ENCODE measurements around the gene AP1B1.
"Not testable (repeated sequence)": the region's sequence is repeated elsewhere in the genome, so short reads cannot be mapped to it uniquely, and the experiment has no call there.

AP1B1 gene

GRCh38 chr22:29351891-29352290 lies 36.5 kb downstream of the AP1B1 start:
- no peak for DNase-seq (ENCODE audit: extremely low read depth in 1 of 2, low read depth in 1 of 2)

- DNase-seq (ENCODE audit: extremely low read depth in 1 of 2, low read depth in 1 of 2), result no peak
These were observed 37.3 kb downstream of the AP1B1 start for GRCh38 chr22:29351042-29351441.

GRCh38 chr22:29348956-29349355 lies 39.4 kb downstream of the AP1B1 start:
- no peak for DNase-seq (ENCODE audit: extremely low read depth in 1 of 2, low read depth in 1 of 2)

GRCh38 chr22:29348041-29348440 lies 40.3 kb downstream of the AP1B1 start:
- no peak for DNase-seq (ENCODE audit: extremely low read depth in 1 of 2, low read depth in 1 of 2)

GRCh38 chr22:29346659-29347058 lies 41.7 kb downstream of the AP1B1 start:
- no peak for DNase-seq (ENCODE audit: extremely low read depth in 1 of 2, low read depth in 1 of 2)

GRCh38 chr22:29345932-29346331 lies 42.4 kb downstream of the AP1B1 start:
- no peak for DNase-seq (ENCODE audit: extremely low read depth in 1 of 2, low read depth in 1 of 2)

GRCh38 chr22:29344889-29345288 lies 43.5 kb downstream of the AP1B1 start:
- not testable (repeated sequence) for DNase-seq (ENCODE audit: extremely low read depth in 1 of 2, low read depth in 1 of 2)

- no peak for DNase-seq (ENCODE audit: extremely low read depth in 1 of 2, low read depth in 1 of 2)
These were observed 44.2 kb downstream of the AP1B1 start for GRCh38 chr22:29344137-29344536.

- DNase-seq (ENCODE audit: extremely low read depth in 1 of 2, low read depth in 1 of 2), result no peak
These were observed 45.0 kb downstream of the AP1B1 start for GRCh38 chr22:29343313-29343805.

GRCh38 chr22:29342577-29343312 lies 45.6 kb downstream of the AP1B1 start:
- no peak for DNase-seq (ENCODE audit: extremely low read depth in 1 of 2, low read depth in 1 of 2)

GRCh38 chr22:29342177-29342576 lies 46.2 kb downstream of the AP1B1 start:
- no peak for DNase-seq (ENCODE audit: extremely low read depth in 1 of 2, low read depth in 1 of 2)

- DNase-seq (ENCODE audit: extremely low read depth in 1 of 2, low read depth in 1 of 2), result no peak
These were observed 46.6 kb downstream of the AP1B1 start for GRCh38 chr22:29341849-29342127.

GRCh38 chr22:29341056-29341848 lies 47.1 kb downstream of the AP1B1 start:
- DNase-seq (ENCODE audit: extremely low read depth in 1 of 2, low read depth in 1 of 2), result no peak

GRCh38 chr22:29340566-29340965 lies 47.8 kb downstream of the AP1B1 start:
- no peak for DNase-seq (ENCODE audit: extremely low read depth in 1 of 2, low read depth in 1 of 2)

GRCh38 chr22:29339381-29340235 lies 48.8 kb downstream of the AP1B1 start:
- no peak for DNase-seq (ENCODE audit: extremely low read depth in 1 of 2, low read depth in 1 of 2)

- no peak for DNase-seq (ENCODE audit: extremely low read depth in 1 of 2, low read depth in 1 of 2)
These were observed 50.0 kb downstream of the AP1B1 start for GRCh38 chr22:29338398-29338797.

- DNase-seq (ENCODE audit: extremely low read depth in 1 of 2, low read depth in 1 of 2), result no peak
These were observed 50.6 kb downstream of the AP1B1 start for GRCh38 chr22:29337631-29338284.

GRCh38 chr22:29336751-29337490 lies 51.4 kb downstream of the AP1B1 start:
- DNase-seq (ENCODE audit: extremely low read depth in 1 of 2, low read depth in 1 of 2), result no peak

GRCh38 chr22:29335656-29336055 lies 52.7 kb downstream of the AP1B1 start:
- no peak for DNase-seq (ENCODE audit: extremely low read depth in 1 of 2, low read depth in 1 of 2)

GRCh38 chr22:29334696-29335344 lies 53.5 kb downstream of the AP1B1 start:
- DNase-seq (ENCODE audit: extremely low read depth in 1 of 2, low read depth in 1 of 2), result no peak
